PC-3 (cell line): Measurements from ENCODE around the gene MAPK8IP1. TPM values are rescaled to one million over a fixed set of nuclear protein-coding genes. Genes with fewer than 3 reads are reported as not detected.

Experiments used
- ATAC-seq: fragments of 200-7000 bp; cut with Tn5 transposase; 2 replicates; pipeline ENCODE4 v1.9.1; 2020; ENCODE audit warnings: mild to moderate bottlenecking, moderate library complexity
- BruUV-seq: library from RNA; stranded (reverse); fragments of 400-500 nt; replicated peaks from 2 replicates; lab custom pipeline; 2021; lab: Mats Ljungman, UMichigan
- CTCF ChIA-PET: fragments of 300-600 bp; sonication (Branson Sonifier 250); formaldehyde crosslinking; loops from one replicate; lab custom pipeline; 2022; ENCODE audit warnings: antibody characterized with exemption; lab: Charles Lee
- POLR2A ChIA-PET: fragments of 300-600 bp; sonication (Branson Sonifier 250); formaldehyde crosslinking; loops from one replicate; lab custom pipeline; 2022; ENCODE audit warnings: antibody characterized with exemption; ENCODE audit not compliant: unreplicated experiment; lab: Charles Lee
- DNase-seq: peaks from one replicate; pipeline ENCODE4 v3.0.0-alpha.2; 2015
- H2AFZ ChIP-seq: fragments of 300-600 bp; sonication (generic); 2 replicates; pipeline ENCODE4 v1.6.0; 2016; ENCODE audit warnings: antibody characterized with exemption, low read length
- H3F3A ChIP-seq: fragments of 300-600 bp; sonication (generic); one replicate; pipeline ENCODE4 v1.6.0; 2017; ENCODE audit warnings: antibody characterized with exemption, low read length, control low read depth, mild to moderate bottlenecking; ENCODE audit not compliant: unreplicated experiment
- H3K27ac ChIP-seq: fragments of 300-600 bp; sonication (generic); 2 replicates; pipeline ENCODE4 v1.5.1; 2016; ENCODE audit warnings: mild to moderate bottlenecking, low read length
- H3K27me3 ChIP-seq: fragments of 300-600 bp; sonication (generic); 2 replicates; pipeline ENCODE4 v1.6.1; 2016; ENCODE audit warnings: low read length, mixed read lengths
- H3K36me3 ChIP-seq: fragments of 300-600 bp; sonication (generic); 2 replicates; pipeline ENCODE4 v1.6.1; 2016; ENCODE audit warnings: low read depth, mixed run types, low read length, mixed read lengths
- H3K4me1 ChIP-seq: fragments of 300-600 bp; sonication (generic); 2 replicates; pipeline ENCODE4 v1.5.1; 2016; ENCODE audit warnings: low read length; ENCODE audit not compliant: insufficient read depth
- H3K4me2 ChIP-seq: fragments of 300-600 bp; sonication (generic); 2 replicates; pipeline ENCODE4 v1.6.0; 2016; ENCODE audit warnings: low read length
- H3K4me3 ChIP-seq: fragments of 300-600 bp; sonication (generic); 2 replicates; pipeline ENCODE4 v1.5.1; 2016; ENCODE audit warnings: mild to moderate bottlenecking, low read length, mixed read lengths
- H3K79me2 ChIP-seq: fragments of 300-600 bp; sonication (generic); 2 replicates; pipeline ENCODE4 v1.6.1; 2017; ENCODE audit warnings: low read length, mixed read lengths
- H3K9ac ChIP-seq: fragments of 300-600 bp; sonication (generic); 2 replicates; pipeline ENCODE4 v1.6.0; 2016; ENCODE audit warnings: mild to moderate bottlenecking, low read length
- H3K9me2 ChIP-seq: fragments of 300-600 bp; sonication (generic); replicated peaks from 2 replicates; pipeline ENCODE4 v1.6.1; 2016; ENCODE audit warnings: mixed run types, low read length, mixed read lengths
- H3K9me3 ChIP-seq: fragments of 300-600 bp; sonication (generic); 2 replicates; pipeline ENCODE4 v1.6.1; 2016; ENCODE audit warnings: low read length, mixed read lengths
- H4K20me1 ChIP-seq: fragments of 300-600 bp; sonication (generic); 2 replicates; pipeline ENCODE4 v1.6.1; 2016; ENCODE audit warnings: low read length, mixed read lengths
- EZH2 ChIP-seq: fragments of 300-600 bp; sonication (generic); IDR thresholded peaks from one replicate; pipeline ENCODE4 v1.6.1; 2017; ENCODE audit warnings: antibody characterized with exemption, mild to moderate bottlenecking, low read length; ENCODE audit not compliant: unreplicated experiment
- EZH2phosphoT487 ChIP-seq: fragments of 300-600 bp; sonication (generic); IDR thresholded peaks from 2 replicates; pipeline ENCODE4 v1.6.1; 2018; ENCODE audit warnings: mild to moderate bottlenecking, antibody characterized with exemption, low read length, borderline replicate concordance
- intact Hi-C: fragments of 100-400 bp; cut with micrococcal nuclease; formaldehyde crosslinking; loops from 2 replicates; pipeline ENCODE4 v1.9.0; 2023
- total RNA-seq: library from RNA; depleted of rRNA; stranded (reverse); fragments of >200 nt; gene quantifications from 2 replicates; pipeline ENCODE4 v1.2.3, GENCODE V29; 2014
- TF ChIP-seq, protein P1 (sequence below): fragments of 300-600 bp; sonication (generic); conservative IDR thresholded peaks from 2 replicates; pipeline ENCODE4 v1.5.1; 2017; ENCODE audit warnings: antibody characterized with exemption, low read depth, mild to moderate bottlenecking, low read length

Gene MAPK8IP1
- total RNA-seq, 1 experiment from 2014 or later, result 7.1 TPM

DNA sequence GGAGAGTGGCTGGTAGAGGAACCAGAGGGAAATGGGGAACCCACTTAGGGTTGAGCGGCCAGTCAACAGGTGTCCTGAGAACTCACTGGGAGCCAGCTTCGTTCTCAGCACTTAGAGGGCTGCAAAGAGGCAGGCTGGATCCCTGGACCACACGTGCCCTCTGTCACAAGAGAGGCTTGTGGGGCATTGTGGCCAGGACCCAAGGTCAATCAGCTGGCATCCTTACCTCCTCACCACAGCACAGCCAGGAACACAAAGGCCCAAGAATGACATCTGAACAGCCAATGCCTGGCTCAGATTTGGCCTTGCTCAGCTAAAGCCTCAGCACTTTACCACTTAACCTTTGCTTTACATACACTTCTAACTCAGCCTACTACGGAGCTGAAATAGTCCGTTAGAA lies 7.4 kb downstream of the MAPK8IP1 start:
- no peaks in the 10 kb centered on the region for H3K9me2 ChIP-seq
- no peaks in the 10 kb centered on the region for H3K79me2 ChIP-seq
- H3K4me1 ChIP-seq, result no peaks in the 10 kb centered on the region
- ATAC-seq (no peak), DNase-seq (no peak)
- CTCF ChIA-PET, result no interaction called here
- no peaks in the 10 kb centered on the region for H3F3A ChIP-seq
- no peak overlapping the region for H3K9ac ChIP-seq
- BruUV-seq, result no TSS peak
- intact Hi-C loops, result no loop called here
- H3K9me3 ChIP-seq, result no peaks in the 10 kb centered on the region
- TF ChIP-seq EZH2 (no peak), EZH2phosphoT487 (no peak)
- TF ChIP-seq, protein P1, sequence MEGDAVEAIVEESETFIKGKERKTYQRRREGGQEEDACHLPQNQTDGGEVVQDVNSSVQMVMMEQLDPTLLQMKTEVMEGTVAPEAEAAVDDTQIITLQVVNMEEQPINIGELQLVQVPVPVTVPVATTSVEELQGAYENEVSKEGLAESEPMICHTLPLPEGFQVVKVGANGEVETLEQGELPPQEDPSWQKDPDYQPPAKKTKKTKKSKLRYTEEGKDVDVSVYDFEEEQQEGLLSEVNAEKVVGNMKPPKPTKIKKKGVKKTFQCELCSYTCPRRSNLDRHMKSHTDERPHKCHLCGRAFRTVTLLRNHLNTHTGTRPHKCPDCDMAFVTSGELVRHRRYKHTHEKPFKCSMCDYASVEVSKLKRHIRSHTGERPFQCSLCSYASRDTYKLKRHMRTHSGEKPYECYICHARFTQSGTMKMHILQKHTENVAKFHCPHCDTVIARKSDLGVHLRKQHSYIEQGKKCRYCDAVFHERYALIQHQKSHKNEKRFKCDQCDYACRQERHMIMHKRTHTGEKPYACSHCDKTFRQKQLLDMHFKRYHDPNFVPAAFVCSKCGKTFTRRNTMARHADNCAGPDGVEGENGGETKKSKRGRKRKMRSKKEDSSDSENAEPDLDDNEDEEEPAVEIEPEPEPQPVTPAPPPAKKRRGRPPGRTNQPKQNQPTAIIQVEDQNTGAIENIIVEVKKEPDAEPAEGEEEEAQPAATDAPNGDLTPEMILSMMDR, result no peak
- no peaks in the 10 kb centered on the region for H4K20me1 ChIP-seq
- no peak overlapping the region for H2AFZ ChIP-seq
- POLR2A ChIA-PET, result no interaction called here
- no peak overlapping the region for H3K4me2 ChIP-seq
- H3K27me3 ChIP-seq, result no peaks in the 10 kb centered on the region
- no peaks in the 10 kb centered on the region for H3K36me3 ChIP-seq
- no peak overlapping the region for H3K4me3 ChIP-seq
- H3K27ac ChIP-seq, result no peak overlapping the region

DNA sequence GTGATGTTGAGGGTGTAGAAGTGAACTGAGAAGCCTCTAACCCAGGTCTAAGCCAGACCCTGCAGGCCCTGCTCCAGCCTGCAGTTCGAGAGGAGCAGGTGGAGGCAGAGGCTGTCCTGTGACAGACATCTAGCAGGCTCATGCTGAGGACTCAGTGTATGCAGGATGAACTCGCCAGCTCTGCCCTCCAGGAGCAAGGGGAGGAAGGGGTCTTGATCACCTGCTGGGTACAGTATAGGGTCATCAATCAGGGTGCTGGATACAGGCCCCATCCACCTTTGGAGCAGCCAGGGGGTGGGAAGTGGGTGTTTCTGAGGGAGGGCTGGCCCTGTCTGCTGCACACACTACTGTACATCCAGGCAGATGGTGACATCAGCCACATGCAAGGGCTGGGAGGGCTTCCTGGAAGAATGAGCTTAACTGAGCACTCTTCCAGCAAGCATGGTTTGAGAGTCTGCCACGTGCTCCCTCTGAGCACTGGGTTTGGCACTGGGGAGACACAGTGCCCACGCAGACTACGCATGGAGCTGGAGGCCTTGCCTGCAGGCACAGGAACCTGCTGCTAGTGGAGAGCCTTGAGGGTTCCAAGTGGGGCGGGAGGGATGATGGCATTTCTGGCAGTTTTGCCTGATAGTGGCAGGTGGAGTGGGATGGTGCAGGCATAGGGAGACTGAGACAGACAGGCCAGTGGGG lies 9.2 kb downstream of the MAPK8IP1 start:
- Histone ChIP-seq H3K4me2 (no peak overlapping the region), H3K27me3 (no peaks in the 10 kb centered on the region), H2AFZ (no peak overlapping the region), H3K4me3 (no peak overlapping the region), H3K27ac (no peak overlapping the region), H3K36me3 (no peaks in the 10 kb centered on the region), H3K9ac (no peak overlapping the region), H3K79me2 (no peaks in the 10 kb centered on the region), H4K20me1 (no peaks in the 10 kb centered on the region), H3K9me3 (no peaks in the 10 kb centered on the region), H3K4me1 (no peaks in the 10 kb centered on the region), H3K9me2 (no peaks in the 10 kb centered on the region), H3F3A (no peaks in the 10 kb centered on the region)
- ChIA-PET POLR2A (no interaction called here), CTCF (no interaction called here)
- TF ChIP-seq EZH2 (no peak), EZH2phosphoT487 (no peak)
- TF ChIP-seq, protein P1, result no peak
- BruUV-seq, result no TSS peak
- ATAC-seq (no peak), DNase-seq (no peak)
- intact Hi-C loops, result no loop called here

DNA sequence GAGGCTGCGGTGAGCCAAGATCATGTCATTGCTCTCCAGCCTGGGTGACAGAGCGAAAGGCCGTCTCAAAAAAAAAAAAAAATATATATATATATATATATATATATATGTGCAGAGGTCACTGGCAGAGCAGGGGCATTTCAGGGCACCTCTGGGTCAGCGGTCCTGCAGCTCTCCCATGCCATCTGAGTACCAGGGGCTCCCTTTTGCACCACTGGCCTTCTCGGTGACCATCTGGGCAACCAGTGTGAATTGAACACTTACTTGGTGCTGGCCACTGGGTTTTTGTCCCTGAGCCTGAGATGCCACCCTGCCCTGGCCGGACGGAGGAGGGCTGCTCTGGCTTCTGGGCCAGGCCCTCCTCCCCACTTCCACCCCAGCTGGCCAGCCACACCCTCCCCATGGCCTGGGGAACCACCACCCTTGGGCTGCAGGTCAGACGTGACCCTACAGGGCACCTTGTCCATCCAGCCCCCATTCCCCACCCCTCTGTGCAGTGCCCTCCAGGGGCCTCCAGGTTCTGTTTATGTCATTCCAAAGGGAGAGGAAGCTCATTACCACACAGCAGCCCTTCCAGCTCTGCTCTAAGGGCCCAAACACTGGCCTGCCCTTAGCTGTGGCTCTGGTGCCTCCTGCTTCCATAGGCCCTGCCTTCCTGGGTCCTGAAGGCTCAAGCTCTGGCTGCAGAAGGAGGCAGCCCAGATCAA lies 10.3 kb downstream of the MAPK8IP1 start:
- no peaks in the 10 kb centered on the region for H3K9me2 ChIP-seq
- no peak overlapping the region for H3K27ac ChIP-seq
- no peaks in the 10 kb centered on the region for H3K36me3 ChIP-seq
- H3F3A ChIP-seq, result no peaks in the 10 kb centered on the region
- no peak overlapping the region for H3K4me2 ChIP-seq
- no peaks in the 10 kb centered on the region for H4K20me1 ChIP-seq
- no TSS peak for BruUV-seq
- H3K9me3 ChIP-seq, result no peaks in the 10 kb centered on the region
- no peak overlapping the region for H3K9ac ChIP-seq
- intact Hi-C loops, result no loop called here
- TF ChIP-seq EZH2 (no peak), EZH2phosphoT487 (no peak)
- TF ChIP-seq, protein P1, result no peak
- H3K4me1 ChIP-seq, result 0 out of 2 replicates have a peak, but pooled peaks cover 4% of the 10 kb centered on the region
- ChIA-PET POLR2A (no interaction called here), CTCF (no interaction called here)
- H2AFZ ChIP-seq, result no peak overlapping the region
- no peak for DNase-seq
- no peaks in the 10 kb centered on the region for H3K79me2 ChIP-seq
- H3K27me3 ChIP-seq, result no peaks in the 10 kb centered on the region
- no peak for ATAC-seq
- H3K4me3 ChIP-seq, result no peak overlapping the region
